ENCODE measurements around the gene DNAJC18.

DNAJC18 gene

GRCh38 chr5:139468421-139468931, 29.2 kb upstream of the DNAJC18 start:
- TF ChIP-seq, protein P1, sequence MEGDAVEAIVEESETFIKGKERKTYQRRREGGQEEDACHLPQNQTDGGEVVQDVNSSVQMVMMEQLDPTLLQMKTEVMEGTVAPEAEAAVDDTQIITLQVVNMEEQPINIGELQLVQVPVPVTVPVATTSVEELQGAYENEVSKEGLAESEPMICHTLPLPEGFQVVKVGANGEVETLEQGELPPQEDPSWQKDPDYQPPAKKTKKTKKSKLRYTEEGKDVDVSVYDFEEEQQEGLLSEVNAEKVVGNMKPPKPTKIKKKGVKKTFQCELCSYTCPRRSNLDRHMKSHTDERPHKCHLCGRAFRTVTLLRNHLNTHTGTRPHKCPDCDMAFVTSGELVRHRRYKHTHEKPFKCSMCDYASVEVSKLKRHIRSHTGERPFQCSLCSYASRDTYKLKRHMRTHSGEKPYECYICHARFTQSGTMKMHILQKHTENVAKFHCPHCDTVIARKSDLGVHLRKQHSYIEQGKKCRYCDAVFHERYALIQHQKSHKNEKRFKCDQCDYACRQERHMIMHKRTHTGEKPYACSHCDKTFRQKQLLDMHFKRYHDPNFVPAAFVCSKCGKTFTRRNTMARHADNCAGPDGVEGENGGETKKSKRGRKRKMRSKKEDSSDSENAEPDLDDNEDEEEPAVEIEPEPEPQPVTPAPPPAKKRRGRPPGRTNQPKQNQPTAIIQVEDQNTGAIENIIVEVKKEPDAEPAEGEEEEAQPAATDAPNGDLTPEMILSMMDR (IDR thresholded peaks at IDR 0.05; ENCODE audit: low read depth, low read length), result no peak
- H3K4me3 ChIP-seq (ENCODE audit: low read depth, low read length), result no peak overlapping the region

GRCh38 chr5:139462586-139463276, 23.4 kb upstream of the DNAJC18 start, which contains the start of gene ECSCR:
Gene ECSCR, minus strand, starts transcription at chr5:139462743. Its CDS starts 73 bp downstream, at chr5:139462670.
- TF ChIP-seq, protein P1 (IDR thresholded peaks at IDR 0.05; ENCODE audit: low read depth, low read length), result no peak
- H3K4me3 ChIP-seq (ENCODE audit: low read depth, low read length), result no peak within 1 kb of the TSS

DNA sequence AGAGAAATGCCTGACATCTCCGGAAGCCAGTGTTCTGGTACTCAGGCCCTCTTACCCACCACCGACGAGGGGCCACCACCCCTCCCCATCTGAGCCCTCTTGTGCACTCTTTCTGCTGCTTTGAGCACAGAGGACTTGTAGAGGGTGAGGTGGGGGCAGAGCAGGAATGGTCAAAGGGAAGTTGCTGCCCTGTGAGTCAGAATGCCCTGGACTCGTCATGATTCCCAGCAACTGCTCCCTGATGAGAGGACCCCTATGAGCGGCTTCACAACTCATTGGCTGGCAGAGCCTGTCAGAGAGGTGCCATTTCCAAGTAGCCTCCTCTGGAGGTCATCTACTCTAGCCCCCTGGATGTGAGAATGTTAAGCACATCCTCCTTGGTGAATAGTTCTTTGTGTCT, 22.4 kb upstream of the DNAJC18 start:
- TF ChIP-seq, protein P1 (IDR thresholded peaks at IDR 0.05; ENCODE audit: low read depth, low read length), result no peak
- no peak overlapping the region for H3K4me3 ChIP-seq (ENCODE audit: low read depth, low read length)

GRCh38 chr5:139461176-139461575, 21.9 kb upstream of the DNAJC18 start:
- TF ChIP-seq, protein P1 (IDR thresholded peaks at IDR 0.05; ENCODE audit: low read depth, low read length), result no peak

GRCh38 chr5:139460455-139460854, 21.1 kb upstream of the DNAJC18 start:
- no peak overlapping the region for H3K4me3 ChIP-seq (ENCODE audit: low read depth, low read length)
- TF ChIP-seq, protein P1 (IDR thresholded peaks at IDR 0.05; ENCODE audit: low read depth, low read length), result no peak

More at GRCh38 chr5:139461176-139461575, 21.9 kb upstream of the DNAJC18 start:
- no peak overlapping the region for H3K4me3 ChIP-seq (ENCODE audit: low read depth, low read length)

DNA sequence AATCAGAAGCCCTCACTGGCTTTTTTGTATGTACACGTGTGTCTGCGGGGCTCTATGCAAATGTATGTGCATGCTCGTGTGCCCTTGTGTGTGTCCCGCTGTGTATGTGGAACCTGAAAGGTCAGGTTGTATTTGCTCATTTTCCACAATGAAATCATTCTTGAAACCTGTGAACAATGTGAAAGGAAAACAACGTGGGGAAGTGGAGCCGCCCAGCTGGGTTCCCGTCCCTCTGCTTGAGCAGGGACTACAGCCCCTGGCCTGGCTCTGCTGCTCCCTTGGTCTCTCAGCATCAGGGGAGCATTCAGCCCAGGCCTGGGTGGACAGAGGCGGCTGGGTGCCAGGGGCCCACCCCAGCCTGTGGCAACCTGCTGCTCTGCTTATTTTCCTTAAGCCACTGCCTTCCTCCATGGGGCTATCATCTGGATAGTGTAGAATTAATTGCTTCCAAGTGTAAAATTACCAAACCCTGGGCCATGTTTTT, 20.2 kb upstream of the DNAJC18 start:
- H3K4me3 ChIP-seq (ENCODE audit: low read depth, low read length), result no peak overlapping the region
- TF ChIP-seq, protein P1 (IDR thresholded peaks at IDR 0.05; ENCODE audit: low read depth, low read length), result no peak

All from WI38 (cell line).